Posterior vena cava (tissue), 2 donors: Measurements from ENCODE around the gene EDN2. TPM values are rescaled to one million over a fixed set of nuclear protein-coding genes. Genes with fewer than 3 reads are reported as not detected.

ENCODE experiments used
- DNase-seq: peaks from one replicate; pipeline ENCODE4 v3.0.0-alpha.2; 2020; ENCODE audit warnings: low spot score
- intact Hi-C, 2 donors: fragments of 100-400 bp; cut with DNase I; formaldehyde crosslinking; loops; one replicate each; pipeline versions ENCODE4 v1.14.1 to v1.14.2; 2022 to 2023
- total RNA-seq, 2 donors: library from RNA; stranded (reverse); fragmentation: NEBNext Ultra II Directional; extraction: Animal tissue kit (Norgen Biotek cat#: 25700); gene quantifications; one replicate each; pipeline ENCODE4 v1.2.1, GENCODE V29; 2021
- donor health status: DM: yes; HTN: yes; CAD: no.
- donor health status: DM: yes; HTN: yes; CAD: no.

EDN2 gene
- total RNA-seq, 2 donors from 2014 or later: not detected

GRCh38 chr1:41501581-41501980 lies 17.1 kb upstream of the EDN2 start:
- intact Hi-C loops: no loop called here

GRCh38 chr1:41500781-41501518 lies 16.5 kb upstream of the EDN2 start:
- DNase-seq: no peak
- intact Hi-C loops: no loop called here

More at GRCh38 chr1:41501581-41501980, 17.1 kb upstream of the EDN2 start:
- DNase-seq: no peak

GRCh38 chr1:41500378-41500777 lies 15.9 kb upstream of the EDN2 start:
- no peak for DNase-seq
- intact Hi-C loops: no loop called here

- intact Hi-C loops: no loop called here
- no peak for DNase-seq
These were observed 15.1 kb upstream of the EDN2 start for GRCh38 chr1:41499591-41499990.

DNA sequence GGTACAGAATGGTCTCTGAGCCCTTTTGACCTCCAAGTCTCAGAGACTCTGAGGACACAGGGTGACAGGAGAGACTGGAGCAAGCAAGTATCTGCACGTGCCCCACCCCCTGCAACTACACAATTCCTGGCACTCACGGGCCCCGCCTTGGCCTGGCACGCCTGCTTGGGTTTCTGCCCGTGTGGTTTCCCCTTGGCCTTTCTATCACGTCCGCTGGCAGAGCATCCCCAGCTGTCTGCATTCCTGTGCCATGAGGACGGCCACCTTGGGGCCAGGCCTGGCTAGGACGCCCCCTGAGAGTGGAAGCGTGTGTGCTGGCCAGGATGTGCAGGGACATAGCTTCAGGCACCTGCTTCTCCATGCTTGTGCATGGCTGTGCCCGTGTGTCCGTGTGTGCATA lies 14.3 kb upstream of the EDN2 start:
- no peak for DNase-seq
- intact Hi-C loops: no loop called here

DNA sequence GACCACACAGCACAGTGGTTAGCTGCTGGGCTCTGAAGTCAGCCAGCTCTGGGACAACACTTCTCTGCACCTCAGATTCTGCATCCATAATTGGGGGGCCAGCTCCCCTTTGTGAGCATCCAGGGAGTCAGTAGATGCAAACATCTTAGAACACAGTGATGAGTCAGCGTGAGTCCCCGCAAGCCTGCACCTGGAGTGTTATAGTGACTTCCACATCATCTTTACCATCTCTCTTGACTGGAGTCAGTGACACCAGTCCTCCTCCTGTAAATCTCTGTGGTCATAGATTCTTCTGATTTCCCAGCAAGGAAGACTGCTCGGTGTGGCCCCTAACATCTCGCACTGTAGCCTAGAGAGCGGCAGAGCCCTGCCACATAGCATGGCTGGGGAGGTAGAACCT lies 13.9 kb upstream of the EDN2 start:
- no peak for DNase-seq
- intact Hi-C loops: no loop called here

GRCh38 chr1:41497461-41498030 lies 13.1 kb upstream of the EDN2 start:
- intact Hi-C loops: no loop called here
- DNase-seq: no peak

- DNase-seq: no peak
- intact Hi-C loops: no loop called here
These were observed 12.6 kb upstream of the EDN2 start for GRCh38 chr1:41497056-41497440.

- intact Hi-C loops: no loop called here
- peak; percentile 97 for DNase-seq
These were observed 11.9 kb upstream of the EDN2 start for GRCh38 chr1:41496080-41497055.

GRCh38 chr1:41495210-41495948 lies 10.9 kb upstream of the EDN2 start:
- intact Hi-C loops: no loop called here
- no peak for DNase-seq

DNA sequence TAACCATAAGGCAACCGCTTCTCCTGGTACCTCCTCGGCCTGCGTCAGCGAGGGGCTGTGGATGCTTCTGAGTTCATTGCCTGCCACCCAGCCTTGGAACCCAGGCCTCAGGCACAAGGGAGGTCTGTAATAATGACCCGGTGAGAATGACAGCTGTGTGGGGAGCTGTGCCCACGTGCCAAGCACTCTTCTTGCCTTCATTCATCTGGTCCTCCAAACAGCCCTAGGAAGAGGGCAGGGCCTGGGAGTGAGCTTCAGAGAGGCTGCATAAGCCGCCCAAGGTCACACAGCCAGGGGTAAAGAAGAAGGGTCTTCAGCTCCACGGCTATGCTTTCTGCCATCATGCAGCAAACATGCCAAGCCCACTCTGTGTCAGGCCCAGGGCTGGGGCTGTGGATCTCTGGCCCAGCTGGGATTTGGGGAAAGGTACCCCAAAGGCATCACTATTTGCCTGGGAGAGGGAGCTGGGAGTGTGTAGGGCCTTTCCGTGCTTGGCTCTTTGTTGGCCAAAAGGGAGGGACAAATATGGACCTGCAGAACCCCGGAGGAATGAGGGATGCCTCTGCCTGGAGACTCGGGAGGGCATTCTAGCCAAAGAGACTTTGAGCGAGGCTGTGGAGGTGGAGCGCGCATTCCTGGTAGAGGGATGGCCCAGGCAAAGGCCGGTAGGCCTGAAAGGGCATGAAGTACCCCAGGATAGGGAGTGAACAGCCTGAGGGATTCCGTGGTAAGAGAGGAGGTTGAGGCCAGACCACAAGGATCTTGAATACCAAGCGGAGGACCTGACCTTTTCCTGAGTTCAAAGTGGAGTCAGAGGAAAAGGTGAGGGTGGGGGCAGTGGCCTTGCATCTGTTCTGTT lies 10.1 kb upstream of the EDN2 start:
- intact Hi-C loops: no loop called here
- no peak for DNase-seq

- no peak for DNase-seq
- intact Hi-C loops: no loop called here
These were observed 9.3 kb upstream of the EDN2 start for GRCh38 chr1:41493626-41494350.

GRCh38 chr1:41493117-41493536 lies 8.6 kb upstream of the EDN2 start:
- intact Hi-C loops: no loop called here
- no peak for DNase-seq

DNA sequence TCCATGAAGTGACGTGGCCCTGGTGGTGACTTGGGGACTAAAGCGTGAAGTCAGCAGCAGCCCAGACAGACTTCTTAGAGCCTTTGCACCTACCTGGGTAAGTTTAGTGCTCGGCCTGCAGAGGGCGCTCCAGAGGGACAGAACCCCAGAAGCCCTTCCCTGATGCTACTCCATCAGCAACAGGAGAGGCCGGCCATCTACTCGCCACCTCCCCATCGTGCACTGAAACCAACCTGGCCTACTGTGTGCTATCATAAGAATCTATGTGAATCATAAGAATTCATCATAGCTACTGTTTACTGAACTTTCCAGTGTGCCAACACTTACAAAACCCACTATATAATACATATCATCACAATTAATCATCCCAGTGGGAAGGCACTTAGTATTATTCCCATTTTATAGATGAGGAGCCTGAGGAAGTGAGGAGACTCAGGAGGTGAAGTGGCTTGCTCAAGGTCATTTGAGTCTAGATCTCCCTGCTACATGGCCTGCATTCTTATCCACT lies 7.9 kb upstream of the EDN2 start:
- DNase-seq: no peak
- intact Hi-C loops: no loop called here

DNA sequence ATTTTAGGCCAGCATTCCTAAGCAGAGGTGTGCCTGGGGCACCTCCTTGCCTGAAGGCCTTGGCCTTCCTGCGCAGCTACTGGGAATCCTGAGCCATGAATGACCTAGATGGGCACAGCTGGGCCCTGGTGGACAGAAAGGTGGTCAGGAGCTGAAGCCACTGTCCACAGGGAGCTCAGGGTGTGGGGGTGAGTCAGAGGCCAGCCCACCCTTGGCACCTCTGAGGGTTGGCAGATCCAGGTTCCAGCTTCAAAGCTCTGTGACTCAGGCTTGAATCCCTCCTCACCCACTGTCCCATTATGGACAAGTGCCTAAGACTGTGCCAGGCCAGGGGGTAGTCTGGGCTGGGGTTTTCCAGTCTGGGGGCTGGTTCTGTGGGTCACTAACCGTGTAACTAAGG lies 6.4 kb upstream of the EDN2 start:
- intact Hi-C loops: no loop called here
- DNase-seq: no peak

DNA sequence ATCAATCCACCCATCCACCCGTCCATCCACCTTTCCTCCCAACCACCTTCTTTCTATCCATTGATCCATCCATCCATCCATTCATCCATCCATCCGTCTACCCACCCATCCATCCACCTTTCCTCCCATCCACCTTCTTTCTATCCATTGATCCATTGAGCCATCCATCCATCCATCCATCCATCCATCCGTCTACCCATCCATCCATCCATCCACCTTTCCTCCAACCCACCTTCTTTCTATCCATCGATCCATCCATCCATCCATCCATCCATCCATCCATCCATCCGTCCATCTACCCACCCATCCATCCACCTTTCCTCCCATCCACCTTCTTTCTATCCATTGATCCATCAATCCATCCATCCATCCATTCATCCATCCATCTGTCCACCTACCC lies 5.1 kb upstream of the EDN2 start:
- intact Hi-C loops: no loop called here

DNA sequence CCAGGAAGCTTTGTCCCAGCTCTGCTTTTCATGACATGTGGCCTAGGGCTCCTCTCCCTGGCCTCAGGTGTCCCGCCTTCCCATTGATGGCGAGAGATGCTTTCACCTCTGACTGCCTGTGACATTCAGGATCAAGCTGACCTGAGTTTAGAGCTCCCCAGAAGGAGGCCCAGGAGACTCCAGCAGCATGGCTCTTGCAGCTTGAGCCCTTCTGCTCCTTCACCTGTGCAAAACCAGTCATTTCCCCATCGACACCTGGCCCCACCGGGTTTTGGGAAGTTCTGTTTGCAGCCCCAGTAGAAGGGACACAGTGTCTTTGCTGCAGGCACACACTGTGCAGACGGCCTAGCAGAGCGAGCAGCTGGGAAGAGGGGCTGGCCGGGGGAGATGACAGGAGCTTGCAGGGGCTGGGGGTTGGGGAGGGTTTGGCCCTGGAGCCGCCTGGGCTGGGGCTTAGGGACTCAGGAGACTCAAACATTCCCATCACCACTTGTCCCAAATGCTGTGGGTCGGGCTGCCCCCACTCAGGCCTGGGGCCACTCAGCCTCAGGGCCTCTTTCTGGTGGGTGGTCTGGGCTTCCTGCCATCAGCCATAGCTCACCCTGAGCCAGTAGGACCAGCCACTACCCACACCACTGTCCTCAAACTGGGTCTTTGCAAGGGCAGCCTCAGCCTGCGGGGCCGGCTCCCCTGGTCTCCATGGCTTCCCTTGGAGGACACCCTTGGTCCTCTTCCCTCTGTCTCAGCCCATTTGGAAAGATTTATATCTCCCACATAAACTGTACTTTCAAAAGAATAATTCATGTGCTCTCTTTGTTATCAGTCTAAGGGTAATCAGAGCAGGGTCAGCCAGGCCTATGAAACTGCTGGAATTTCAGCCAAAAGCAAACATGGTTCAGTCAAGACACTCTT lies 3.8 kb upstream of the EDN2 start:
- no peak for DNase-seq
- intact Hi-C loops: no loop called here

More for the DNA sequence above, 5.1 kb upstream of the EDN2 start:
- no peak for DNase-seq
